Epithelial cell of proximal tubule (primary cell): ENCODE results near the gene ATP10A. TPM values are rescaled to one million over a fixed set of nuclear protein-coding genes. Genes with fewer than 3 reads are reported as not detected.

Source experiments
- DNase-seq: peaks from one replicate; pipeline ENCODE4 v3.0.0-alpha.2; 2011; ENCODE audit warnings: low read depth
- H3K4me3 ChIP-seq: 2 replicates; pipeline ENCODE4 v1.5.1; 2011; ENCODE audit warnings: low read depth, mild to moderate bottlenecking, low read length
- CTCF ChIP-seq: conservative IDR thresholded peaks from 2 replicates; pipeline ENCODE4 v1.5.1; 2012; ENCODE audit warnings: low read depth, mild to moderate bottlenecking, low read length
- total RNA-seq: library from RNA; depleted of rRNA; stranded (reverse); fragments of >200 nt; gene quantifications from 2 replicates; pipeline ENCODE4 v1.2.3, GENCODE V29; 2015

Gene ATP10A
- total RNA-seq, 1 donor from 2014 or later = 13.0 TPM

DNA sequence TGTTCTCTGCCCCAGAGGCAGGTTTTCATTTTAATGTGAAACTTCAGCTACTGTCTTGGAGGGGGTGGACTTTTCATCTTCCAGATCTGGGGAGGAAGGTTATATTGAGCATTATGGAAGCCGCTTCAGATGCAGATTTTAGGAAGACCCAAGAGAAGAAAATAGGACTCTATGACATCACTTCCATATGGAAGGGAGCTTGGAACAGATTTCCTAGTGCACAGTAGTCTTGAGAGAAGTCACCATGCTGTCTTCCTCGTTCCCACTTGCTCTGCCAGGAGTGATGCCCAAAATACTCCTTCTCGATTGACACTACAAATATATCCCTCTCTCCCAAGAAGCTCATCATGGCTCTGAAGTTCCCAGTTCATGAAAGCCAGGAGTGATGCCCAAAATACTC lies 197.2 kb downstream of the ATP10A start:
- H3K4me3 ChIP-seq = no peak overlapping the region
- TF ChIP-seq CTCF = no peak
- no peak for DNase-seq

DNA sequence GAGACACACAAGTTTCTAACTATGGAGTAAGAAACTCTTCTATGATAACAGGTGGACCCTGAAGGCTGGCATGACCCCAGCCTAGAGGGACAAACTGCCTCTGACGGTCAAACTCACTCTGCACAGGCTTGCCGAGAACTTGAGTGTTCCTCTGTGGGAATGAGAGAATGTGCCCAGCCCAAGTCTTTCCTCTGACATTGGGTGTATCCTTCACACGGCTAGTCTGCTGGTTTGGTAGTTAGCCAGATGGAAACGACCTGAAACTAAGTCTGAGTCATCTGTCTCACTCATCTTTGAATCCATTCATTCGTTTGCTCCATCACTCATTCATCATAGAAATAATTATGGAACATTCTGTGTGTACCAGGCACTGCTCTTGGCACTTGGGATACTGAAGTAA lies 198.4 kb downstream of the ATP10A start:
- no peak for TF ChIP-seq CTCF
- H3K4me3 ChIP-seq = no peak overlapping the region
- DNase-seq = no peak

GRCh38 chr15:25663515-25663914 lies 199.6 kb downstream of the ATP10A start:
- no peak for DNase-seq
- H3K4me3 ChIP-seq = no peak overlapping the region
- TF ChIP-seq CTCF = no peak

DNA sequence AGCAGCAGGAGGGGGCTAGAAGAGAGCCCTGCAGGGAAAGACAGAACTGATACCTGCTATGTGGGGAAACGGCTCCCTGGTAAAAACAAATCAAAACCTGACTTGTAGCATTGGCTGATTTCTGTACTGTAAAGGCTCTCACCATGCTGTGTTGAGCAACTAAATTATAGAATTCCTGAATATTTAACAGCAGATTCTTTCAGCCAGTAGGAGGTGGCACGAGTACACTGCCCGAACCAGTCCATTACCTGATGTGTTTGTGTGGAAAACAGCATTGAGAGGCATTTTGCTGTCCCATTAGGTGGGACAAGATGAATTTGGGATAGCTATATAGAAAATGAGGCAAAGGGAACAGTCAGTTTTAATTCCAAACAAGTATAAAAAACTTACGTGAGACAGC lies 201.2 kb downstream of the ATP10A start:
- TF ChIP-seq CTCF = peak; percentile 15
- DNase-seq = no peak
- no peak overlapping the region for H3K4me3 ChIP-seq

- DNase-seq = no peak
- H3K4me3 ChIP-seq = no peak overlapping the region
- no peak for TF ChIP-seq CTCF
Observed at GRCh38 chr15:25659251-25659650, 203.9 kb downstream of the ATP10A start.

GRCh38 chr15:25658560-25658959 lies 204.6 kb downstream of the ATP10A start:
- no peak for TF ChIP-seq CTCF
- H3K4me3 ChIP-seq = no peak overlapping the region
- no peak for DNase-seq

GRCh38 chr15:25655207-25655948 lies 207.7 kb downstream of the ATP10A start:
- no peak for TF ChIP-seq CTCF
- DNase-seq = no peak
- H3K4me3 ChIP-seq = no peak overlapping the region
